Measurements from ENCODE around the gene GJD4. TPM values are rescaled to one million over a fixed set of nuclear protein-coding genes. Genes with fewer than 3 reads are reported as not detected.

Gene GJD4
- total RNA-seq, 1 donor from 2014 or later = not detected

GRCh38 chr10:35579116-35579515 is 26.0 kb upstream of the GJD4 start:
- H3K4me1 Mint-ChIP-seq = no peaks in the 10 kb centered on the region
- no peak overlapping the region for H3K27ac Mint-ChIP-seq
- H3K36me3 Mint-ChIP-seq = peaks cover 9% of the 10 kb centered on the region
- H3K27me3 Mint-ChIP-seq (ENCODE audit: low read depth) = peaks cover 2% of the 10 kb centered on the region
- no peak for TF ChIP-seq CTCF (IDR thresholded peaks at IDR 0.05; ENCODE audit: unreplicated experiment)
- no peak overlapping the region for H3K4me3 Mint-ChIP-seq
- no peak for DNase-seq (ENCODE audit: low spot score in 2 of 2, unreplicated experiment in 2 of 2)
- H3K9me3 Mint-ChIP-seq = peaks cover 5% of the 10 kb centered on the region

DNA sequence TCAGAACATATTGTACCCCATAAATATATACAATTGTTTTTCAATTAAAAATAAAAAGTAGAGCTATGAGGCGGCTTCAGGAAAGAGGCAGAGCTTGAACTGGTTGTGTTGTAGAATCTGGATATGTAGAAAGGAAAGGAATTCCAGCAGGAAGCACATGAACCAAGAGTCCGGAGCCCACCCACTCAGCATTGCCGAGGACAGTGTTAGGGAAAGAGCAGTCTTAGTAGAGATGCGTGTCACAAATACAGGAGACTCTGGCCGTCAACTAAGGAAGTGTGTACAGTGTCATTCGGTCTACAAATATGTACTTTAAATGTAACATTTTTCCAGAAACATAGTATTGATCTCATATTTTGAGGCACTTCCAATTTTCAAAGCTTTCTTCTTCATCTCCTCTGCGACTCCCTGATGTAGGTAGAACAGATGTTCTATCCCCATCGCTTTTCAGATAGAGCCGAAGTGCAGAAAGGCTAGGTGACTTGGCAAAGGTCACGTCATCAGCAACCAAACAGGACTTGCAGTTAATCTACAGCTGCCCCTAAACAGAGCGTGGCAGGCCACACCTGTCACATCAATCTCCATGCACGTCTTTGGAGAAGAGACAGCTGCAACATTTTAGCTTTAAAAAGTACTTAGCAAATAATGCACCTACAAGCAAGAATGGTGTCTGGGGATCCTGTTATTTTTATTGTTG is 25.3 kb upstream of the GJD4 start:
- H3K4me1 Mint-ChIP-seq = no peaks in the 10 kb centered on the region
- H3K27ac Mint-ChIP-seq = no peak overlapping the region
- H3K36me3 Mint-ChIP-seq = peaks cover 7% of the 10 kb centered on the region
- no peak for DNase-seq (ENCODE audit: low spot score in 2 of 2, unreplicated experiment in 2 of 2)
- H3K27me3 Mint-ChIP-seq (ENCODE audit: low read depth) = peaks cover 2% of the 10 kb centered on the region
- H3K9me3 Mint-ChIP-seq = peaks cover 5% of the 10 kb centered on the region
- no peak overlapping the region for H3K4me3 Mint-ChIP-seq
- TF ChIP-seq CTCF (IDR thresholded peaks at IDR 0.05; ENCODE audit: unreplicated experiment) = no peak

DNA sequence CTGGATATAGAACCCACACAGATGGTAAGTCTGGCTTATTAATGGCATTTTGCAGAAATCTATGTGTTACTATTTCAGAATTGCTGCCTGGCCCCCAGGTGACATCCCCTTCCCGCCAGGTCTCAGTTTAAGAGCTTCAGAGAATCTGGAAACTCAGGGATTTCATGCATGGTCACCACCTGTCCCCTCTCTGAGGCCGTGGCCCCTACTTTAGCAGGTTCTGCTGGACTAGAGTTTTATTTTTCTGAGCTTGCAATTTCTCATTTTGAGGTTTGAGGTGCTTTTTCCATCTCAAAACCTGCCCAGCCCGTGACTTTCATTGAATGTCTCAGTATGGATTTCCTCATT is 24.7 kb upstream of the GJD4 start:
- no peak for TF ChIP-seq CTCF (IDR thresholded peaks at IDR 0.05; ENCODE audit: unreplicated experiment)
- Mint-ChIP-seq H3K27ac (no peak overlapping the region), H3K9me3 (peaks cover 5% of the 10 kb centered on the region), H3K4me3 (no peak overlapping the region), H3K36me3 (peaks cover 5% of the 10 kb centered on the region), H3K27me3 (ENCODE audit: low read depth) (peaks cover 6% of the 10 kb centered on the region), H3K4me1 (no peaks in the 10 kb centered on the region)
- DNase-seq (ENCODE audit: low spot score in 2 of 2, unreplicated experiment in 2 of 2) = no peak

DNA sequence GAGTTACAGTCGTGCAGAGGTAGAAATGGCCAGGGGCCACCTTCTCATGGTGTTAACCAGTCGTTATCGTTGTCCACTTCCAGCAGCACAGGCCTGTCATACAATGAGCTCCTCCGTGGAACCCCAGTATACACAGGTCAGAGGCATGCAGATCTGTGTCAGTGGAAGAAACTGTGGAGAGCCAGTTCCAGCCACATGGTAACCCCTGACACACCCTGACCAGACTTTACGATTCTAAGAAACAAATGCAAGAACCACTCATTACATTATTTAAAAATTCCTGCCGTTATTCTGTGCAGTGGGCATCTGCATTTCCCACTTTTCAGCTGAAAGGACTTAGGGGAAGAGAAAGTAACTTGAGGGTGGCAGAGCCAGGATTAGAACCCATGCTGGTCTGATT is 23.5 kb upstream of the GJD4 start:
- TF ChIP-seq CTCF (IDR thresholded peaks at IDR 0.05; ENCODE audit: unreplicated experiment) = no peak
- no peak overlapping the region for H3K4me3 Mint-ChIP-seq
- no peak overlapping the region for H3K27ac Mint-ChIP-seq
- no peak for DNase-seq (ENCODE audit: low spot score in 2 of 2, unreplicated experiment in 2 of 2)
- H3K9me3 Mint-ChIP-seq = peaks cover 5% of the 10 kb centered on the region
- H3K36me3 Mint-ChIP-seq = peaks cover 2% of the 10 kb centered on the region
- H3K27me3 Mint-ChIP-seq (ENCODE audit: low read depth) = peaks cover 12% of the 10 kb centered on the region
- no peaks in the 10 kb centered on the region for H3K4me1 Mint-ChIP-seq

- no peak overlapping the region for H3K27ac Mint-ChIP-seq
- H3K36me3 Mint-ChIP-seq = no peaks in the 10 kb centered on the region
Observed at GRCh38 chr10:35584946-35585345, 20.2 kb upstream of the GJD4 start.

More at GRCh38 chr10:35584946-35585345, 20.2 kb upstream of the GJD4 start:
- Mint-ChIP-seq H3K27me3 (ENCODE audit: low read depth) (peaks cover 22% of the 10 kb centered on the region), H3K4me3 (no peak overlapping the region), H3K9me3 (no peaks in the 10 kb centered on the region), H3K4me1 (no peaks in the 10 kb centered on the region)
- TF ChIP-seq CTCF (IDR thresholded peaks at IDR 0.05; ENCODE audit: unreplicated experiment) = no peak
- no peak for DNase-seq (ENCODE audit: low spot score in 2 of 2, unreplicated experiment in 2 of 2)

Measured in mesothelial cell of epicardium (in vitro differentiated cells).